ENCODE data around the gene MAFG. TPM values are rescaled to one million over a fixed set of nuclear protein-coding genes. Genes with fewer than 3 reads are reported as not detected.
A peak's percentile ranks its signal among the peaks of the same experiment; 100 is the strongest.

MAFG gene
- total and polyA plus RNA-seq, 4 donors, result 9.9 to 38.6 (median 22.7) TPM

- no peaks in the 10 kb centered on the region for H3K4me1 ChIP-seq (ENCODE audit: control insufficient read depth in 1 of 2, insufficient read depth in 2 of 2, low read length in 2 of 2)
- H3K4me3 ChIP-seq (ENCODE audit: low read length in 2 of 2), result no peak overlapping the region
- H3K9me3 ChIP-seq (ENCODE audit: control insufficient read depth, low read length), result no peaks in the 10 kb centered on the region
- DNase-seq (no peak), ATAC-seq (ENCODE audit: low FRiP score) (no peak)
- 85 to 86% methylated on average over 19 of the region's 19 CpGs for WGBS, 2 donors
- H3K27ac ChIP-seq (ENCODE audit: low read depth in 1 of 2, low read length in 2 of 2), result no peak overlapping the region
- no peaks in the 10 kb centered on the region for H3K27me3 ChIP-seq (ENCODE audit: control insufficient read depth in 1 of 2, insufficient read depth in 2 of 2, low read length in 1 of 2)
- intact Hi-C loops (cut with DNase I), result no loop called here
- H3K36me3 ChIP-seq (ENCODE audit: control insufficient read depth in 1 of 2, insufficient read depth in 2 of 2, low read length in 1 of 2), result peaks cover 0 to 4% of the 10 kb centered on the region in 2 donors
Observed at GRCh38 chr17:81898029-81898866, 29.3 kb downstream of the MAFG start.

GRCh38 chr17:81895400-81895799 is 32.1 kb downstream of the MAFG start:
- intact Hi-C loops (cut with DNase I), result no loop called here
- no peak overlapping the region for H3K27ac ChIP-seq (ENCODE audit: low read depth in 1 of 2, low read length in 2 of 2)
- DNase-seq (no peak), ATAC-seq (ENCODE audit: low FRiP score) (no peak)
- no peaks in the 10 kb centered on the region for H3K27me3 ChIP-seq (ENCODE audit: control insufficient read depth in 1 of 2, insufficient read depth in 2 of 2, low read length in 1 of 2)
- H3K4me1 ChIP-seq (ENCODE audit: control insufficient read depth in 1 of 2, insufficient read depth in 2 of 2, low read length in 2 of 2), result no peaks in the 10 kb centered on the region
- no peak overlapping the region for H3K4me3 ChIP-seq (ENCODE audit: low read length in 2 of 2)
- 94 to 95% methylated on average over 11 of the region's 11 CpGs for WGBS, 2 donors
- H3K9me3 ChIP-seq (ENCODE audit: control insufficient read depth, low read length), result no peaks in the 10 kb centered on the region
- peaks cover 0 to 4% of the 10 kb centered on the region in 2 donors for H3K36me3 ChIP-seq (ENCODE audit: control insufficient read depth in 1 of 2, insufficient read depth in 2 of 2, low read length in 1 of 2)

GRCh38 chr17:81891303-81891552 is 36.3 kb downstream of the MAFG start:
- H3K36me3 ChIP-seq (ENCODE audit: control insufficient read depth in 1 of 2, insufficient read depth in 2 of 2, low read length in 1 of 2), result peaks cover 0 to 7% of the 10 kb centered on the region in 2 donors

GRCh38 chr17:81890447-81891302 is 36.9 kb downstream of the MAFG start:
- intact Hi-C loops (cut with DNase I), result no loop called here
- peak overlapping the region; percentile 94 to 97 for H3K4me3 ChIP-seq (ENCODE audit: low read length in 2 of 2)
- no peak for ATAC-seq (ENCODE audit: low FRiP score)
- H3K4me1 ChIP-seq (ENCODE audit: control insufficient read depth in 1 of 2, insufficient read depth in 2 of 2, low read length in 2 of 2), result no peaks in the 10 kb centered on the region
- no peaks in the 10 kb centered on the region for H3K9me3 ChIP-seq (ENCODE audit: control insufficient read depth, low read length)
- WGBS, 2 donors, result 9 to 10% methylated on average over 52 to 69 of the region's 69 CpGs
- peaks cover 0 to 7% of the 10 kb centered on the region in 2 donors for H3K36me3 ChIP-seq (ENCODE audit: control insufficient read depth in 1 of 2, insufficient read depth in 2 of 2, low read length in 1 of 2)
- DNase-seq, result no peak
- peak overlapping the region in 1 of 2 donors; percentile 69 for H3K27ac ChIP-seq (ENCODE audit: low read depth in 1 of 2, low read length in 2 of 2)
- H3K27me3 ChIP-seq (ENCODE audit: control insufficient read depth in 1 of 2, insufficient read depth in 2 of 2, low read length in 1 of 2), result no peaks in the 10 kb centered on the region

More at GRCh38 chr17:81891303-81891552, 36.3 kb downstream of the MAFG start:
- ATAC-seq (ENCODE audit: low FRiP score) (no peak), DNase-seq (no peak)
- H3K9me3 ChIP-seq (ENCODE audit: control insufficient read depth, low read length), result no peaks in the 10 kb centered on the region
- H3K4me3 ChIP-seq (ENCODE audit: low read length in 2 of 2), result peak overlapping the region; percentile 94 to 97
- H3K4me1 ChIP-seq (ENCODE audit: control insufficient read depth in 1 of 2, insufficient read depth in 2 of 2, low read length in 2 of 2), result no peaks in the 10 kb centered on the region
- H3K27ac ChIP-seq (ENCODE audit: low read depth in 1 of 2, low read length in 2 of 2), result peak overlapping the region in 1 of 2 donors; percentile 69
- intact Hi-C loops (cut with DNase I), result no loop called here
- H3K27me3 ChIP-seq (ENCODE audit: control insufficient read depth in 1 of 2, insufficient read depth in 2 of 2, low read length in 1 of 2), result no peaks in the 10 kb centered on the region
- 0 to 1% methylated on average over 36 to 40 of the region's 40 CpGs for WGBS, 2 donors

GRCh38 chr17:81889602-81890001 is 37.9 kb downstream of the MAFG start:
- no peaks in the 10 kb centered on the region for H3K4me1 ChIP-seq (ENCODE audit: control insufficient read depth in 1 of 2, insufficient read depth in 2 of 2, low read length in 2 of 2)
- no peak overlapping the region for H3K4me3 ChIP-seq (ENCODE audit: low read length in 2 of 2)
- DNase-seq, result no peak
- WGBS, 2 donors, result 87 to 89% methylated on average over 9 of the region's 9 CpGs
- H3K27ac ChIP-seq (ENCODE audit: low read depth in 1 of 2, low read length in 2 of 2), result no peak overlapping the region
- intact Hi-C loops (cut with DNase I), result no loop called here
- H3K36me3 ChIP-seq (ENCODE audit: control insufficient read depth in 1 of 2, insufficient read depth in 2 of 2, low read length in 1 of 2), result peaks cover 0 to 7% of the 10 kb centered on the region in 2 donors
- H3K27me3 ChIP-seq (ENCODE audit: control insufficient read depth in 1 of 2, insufficient read depth in 2 of 2, low read length in 1 of 2), result no peaks in the 10 kb centered on the region
- no peaks in the 10 kb centered on the region for H3K9me3 ChIP-seq (ENCODE audit: control insufficient read depth, low read length)
- no peak for ATAC-seq (ENCODE audit: low FRiP score)

GRCh38 chr17:81888988-81889595 is 38.4 kb downstream of the MAFG start:
- intact Hi-C loops (cut with DNase I), result no loop called here
- H3K4me3 ChIP-seq (ENCODE audit: low read length in 2 of 2), result no peak overlapping the region
- WGBS, 2 donors, result 92 to 93% methylated on average over 16 of the region's 16 CpGs
- no peaks in the 10 kb centered on the region for H3K27me3 ChIP-seq (ENCODE audit: control insufficient read depth in 1 of 2, insufficient read depth in 2 of 2, low read length in 1 of 2)
- DNase-seq (no peak), ATAC-seq (ENCODE audit: low FRiP score) (no peak)
- H3K36me3 ChIP-seq (ENCODE audit: control insufficient read depth in 1 of 2, insufficient read depth in 2 of 2, low read length in 1 of 2), result peaks cover 0 to 7% of the 10 kb centered on the region in 2 donors
- H3K27ac ChIP-seq (ENCODE audit: low read depth in 1 of 2, low read length in 2 of 2), result no peak overlapping the region
- H3K9me3 ChIP-seq (ENCODE audit: control insufficient read depth, low read length), result no peaks in the 10 kb centered on the region
- H3K4me1 ChIP-seq (ENCODE audit: control insufficient read depth in 1 of 2, insufficient read depth in 2 of 2, low read length in 2 of 2), result no peaks in the 10 kb centered on the region

GRCh38 chr17:81888105-81888987 is 39.2 kb downstream of the MAFG start:
- DNase-seq (no peak), ATAC-seq (ENCODE audit: low FRiP score) (no peak)
- intact Hi-C loops (cut with DNase I), result no loop called here
- no peaks in the 10 kb centered on the region for H3K4me1 ChIP-seq (ENCODE audit: control insufficient read depth in 1 of 2, insufficient read depth in 2 of 2, low read length in 2 of 2)
- H3K27ac ChIP-seq (ENCODE audit: low read depth in 1 of 2, low read length in 2 of 2), result no peak overlapping the region
- peaks cover 0 to 7% of the 10 kb centered on the region in 2 donors for H3K36me3 ChIP-seq (ENCODE audit: control insufficient read depth in 1 of 2, insufficient read depth in 2 of 2, low read length in 1 of 2)
- WGBS, 2 donors, result 90 to 92% methylated on average over 44 of the region's 44 CpGs
- no peak overlapping the region for H3K4me3 ChIP-seq (ENCODE audit: low read length in 2 of 2)
- H3K27me3 ChIP-seq (ENCODE audit: control insufficient read depth in 1 of 2, insufficient read depth in 2 of 2, low read length in 1 of 2), result no peaks in the 10 kb centered on the region
- H3K9me3 ChIP-seq (ENCODE audit: control insufficient read depth, low read length), result no peaks in the 10 kb centered on the region

Data from aorta (tissue), 5 donors.